Ovary (tissue), 3 donors: Measurements from ENCODE around the gene CDH18.

Experiments
- CTCF ChIP-seq, 3 donors: fragments of 450-650 bp in 2 of 3; fragments of 200-600 bp in 1 of 3; IDR thresholded peaks; one replicate each; pipeline versions ENCODE4 v1.5.1 to v1.8.0; 2016 to 2022; ENCODE audit warnings: antibody characterized with exemption in 3 of 3, mild to moderate bottlenecking in 1 of 3
- EP300 ChIP-seq: sonication (generic); formaldehyde crosslinking; IDR thresholded peaks from one replicate; pipeline ENCODE4 v1.6.1; 2017; ENCODE audit warnings: antibody characterized with exemption
- POLR2A ChIP-seq: fragments of 450-650 bp; IDR thresholded peaks from one replicate; pipeline ENCODE4 v1.6.1; 2017; ENCODE audit warnings: antibody characterized with exemption, mild to moderate bottlenecking, moderate library complexity
- donor health status: DM: no; HTN: no; CAD: no.

GRCh38 chr5:19531374-19531952, 456.5 kb downstream of the CDH18 start:
- TF ChIP-seq CTCF (IDR thresholded peaks at IDR 0.05) (no peak), EP300 (no peak), POLR2A (no peak)
